Prostate gland (tissue), 2 donors: ENCODE measurements around the gene PAQR5. TPM values are rescaled to one million over a fixed set of nuclear protein-coding genes. Genes with fewer than 3 reads are reported as not detected.

Experiments
- DNase-seq: peaks from one replicate; pipeline ENCODE4 v3.0.0-alpha.2; 2019; ENCODE audit warnings: low spot score
- H3K27ac ChIP-seq, 2 donors: fragments of 200-600 bp; sonication (generic); 2 replicates each; pipeline ENCODE4 v1.5.1; 2017 to 2019
- H3K27me3 ChIP-seq: fragments of 200-600 bp; sonication (generic); replicated peaks from 2 replicates; pipeline ENCODE4 v1.5.1; 2019; ENCODE audit not compliant: insufficient read depth
- H3K36me3 ChIP-seq, 2 donors: fragments of 200-600 bp; sonication (generic); 1 replicate in 1 of 2; 2 replicates in 1 of 2; pipeline versions ENCODE4 v1.5.1 to v1.8.1; 2017 to 2019
- H3K4me1 ChIP-seq: fragments of 200-600 bp; sonication (generic); replicated peaks from 2 replicates; pipeline ENCODE4 v1.5.1; 2019
- H3K4me3 ChIP-seq, 2 donors: fragments of 200-600 bp; sonication (generic); 2 replicates each; pipeline ENCODE4 v1.5.1; 2017 to 2019
- H3K9me3 ChIP-seq: fragments of 200-600 bp; sonication (generic); 2 replicates; pipeline ENCODE4 v1.5.1; 2017
- POLR2A ChIP-seq: fragments of 450-650 bp; IDR thresholded peaks from one replicate; pipeline ENCODE4 v1.6.1; 2016; ENCODE audit warnings: antibody characterized with exemption, mild to moderate bottlenecking
- POLR2AphosphoS5 ChIP-seq: sonication (generic); formaldehyde crosslinking; IDR thresholded peaks from one replicate; pipeline ENCODE4 v1.6.1; 2017; ENCODE audit warnings: antibody characterized with exemption
- WGBS: methylation state at CpG from one replicate; pipeline ENCODE4 v1.1.5; 2018; 5-methylcytosine and 5-hydroxymethylcytosine counted together
- intact Hi-C: fragments of 100-400 bp; cut with DNase I; formaldehyde crosslinking; loops from one replicate; pipeline ENCODE4 v1.14.2; 2022
- total RNA-seq, 2 donors: library from RNA; depleted of rRNA; stranded (reverse); fragments of >200 nt; gene quantifications; one replicate each; pipeline ENCODE4 v1.1.0, GENCODE V29; 2016
- TF ChIP-seq, protein P1 (sequence below), 4 experiments: fragments of 200-600 bp in 2 of 4; fragments of 450-650 bp in 2 of 4; sonication (generic) in 2 of 4; IDR thresholded peaks; 1 replicate in 3 of 4; 2 replicates in 1 of 4; pipeline ENCODE4 v1.5.1; 2016 to 2019; ENCODE audit warnings: antibody characterized with exemption in 4 of 4, mild to moderate bottlenecking in 2 of 4, moderate library complexity in 2 of 4

PAQR5 gene
- total RNA-seq, 2 donors from 2014 or later = 0.17 to 1.2 TPM

DNA sequence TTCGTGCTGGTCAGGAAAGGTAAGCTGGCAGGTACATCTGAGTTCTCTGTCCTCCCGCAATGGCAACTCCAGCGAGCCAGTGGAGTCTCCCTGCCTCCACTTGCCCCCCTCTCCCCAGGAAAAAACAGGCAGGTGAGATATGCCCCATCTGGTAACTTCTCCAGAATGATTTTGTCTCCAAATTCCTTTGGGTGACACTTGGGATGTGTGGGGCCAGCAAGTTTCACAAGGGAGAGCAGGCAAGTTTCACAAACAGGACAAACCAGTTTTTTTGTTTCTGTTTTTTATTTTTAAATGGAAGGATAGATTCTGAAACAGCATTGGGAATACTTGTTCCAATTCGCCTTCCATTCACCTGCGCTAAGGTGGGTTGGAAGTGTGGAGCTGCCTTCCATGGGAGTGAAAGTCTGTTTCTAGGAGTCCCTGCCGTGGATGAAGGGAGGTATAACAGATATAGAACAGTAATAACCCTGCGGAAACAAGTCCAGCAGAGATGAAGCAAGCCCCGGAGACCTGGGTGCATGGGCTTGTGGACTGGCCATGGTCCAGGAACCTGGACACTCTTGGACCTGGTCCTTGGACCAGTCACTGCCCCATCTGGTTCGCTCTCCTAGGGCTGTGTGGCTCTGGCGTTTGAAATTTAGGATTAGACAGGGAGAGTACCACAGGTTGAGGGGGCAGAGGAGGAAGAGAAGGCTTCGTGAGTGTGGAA, 92.5 kb downstream of the PAQR5 start:
- H3K4me3 ChIP-seq = no peak overlapping the region
- intact Hi-C loops = loop anchor here (5.0 kb wide), 1 partner anchor 229 kb away; the partner anchor contains the start of gene GLCE
- H3K9me3 ChIP-seq = no peaks in the 10 kb centered on the region
- H3K27ac ChIP-seq = peak overlapping the region in 1 of 2 donors; percentile 4
- WGBS = 48% methylated on average over 11 of the region's 11 CpGs
- TF ChIP-seq, protein P1, sequence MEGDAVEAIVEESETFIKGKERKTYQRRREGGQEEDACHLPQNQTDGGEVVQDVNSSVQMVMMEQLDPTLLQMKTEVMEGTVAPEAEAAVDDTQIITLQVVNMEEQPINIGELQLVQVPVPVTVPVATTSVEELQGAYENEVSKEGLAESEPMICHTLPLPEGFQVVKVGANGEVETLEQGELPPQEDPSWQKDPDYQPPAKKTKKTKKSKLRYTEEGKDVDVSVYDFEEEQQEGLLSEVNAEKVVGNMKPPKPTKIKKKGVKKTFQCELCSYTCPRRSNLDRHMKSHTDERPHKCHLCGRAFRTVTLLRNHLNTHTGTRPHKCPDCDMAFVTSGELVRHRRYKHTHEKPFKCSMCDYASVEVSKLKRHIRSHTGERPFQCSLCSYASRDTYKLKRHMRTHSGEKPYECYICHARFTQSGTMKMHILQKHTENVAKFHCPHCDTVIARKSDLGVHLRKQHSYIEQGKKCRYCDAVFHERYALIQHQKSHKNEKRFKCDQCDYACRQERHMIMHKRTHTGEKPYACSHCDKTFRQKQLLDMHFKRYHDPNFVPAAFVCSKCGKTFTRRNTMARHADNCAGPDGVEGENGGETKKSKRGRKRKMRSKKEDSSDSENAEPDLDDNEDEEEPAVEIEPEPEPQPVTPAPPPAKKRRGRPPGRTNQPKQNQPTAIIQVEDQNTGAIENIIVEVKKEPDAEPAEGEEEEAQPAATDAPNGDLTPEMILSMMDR (IDR thresholded peaks at IDR 0.05) = no peak
- peak; percentile 50 for TF ChIP-seq POLR2AphosphoS5
- no peaks in the 10 kb centered on the region for H3K27me3 ChIP-seq
- DNase-seq = peak; percentile 27
- no peaks in the 10 kb centered on the region for H3K36me3 ChIP-seq
- H3K4me1 ChIP-seq = peaks cover 4% of the 10 kb centered on the region

DNA sequence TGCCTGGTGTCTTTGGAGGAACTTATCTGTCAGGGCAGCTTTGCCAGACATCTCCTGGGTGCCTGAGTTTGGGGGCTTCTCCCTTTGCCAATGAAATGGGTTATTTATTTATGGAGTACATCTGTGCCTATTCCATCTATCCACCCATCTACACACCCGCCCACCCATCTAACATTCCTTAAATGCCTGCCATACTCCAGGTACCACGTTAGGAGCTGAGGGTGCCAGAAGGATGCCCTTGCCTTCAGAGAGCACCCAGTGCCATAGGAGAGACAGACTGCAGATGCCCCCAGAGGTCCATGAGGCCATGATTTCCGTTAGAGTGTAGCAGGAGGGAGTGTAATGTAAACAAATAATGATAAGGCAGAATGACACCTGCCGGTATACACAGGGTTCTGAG, 93.6 kb downstream of the PAQR5 start:
- H3K4me3 ChIP-seq = no peak overlapping the region
- intact Hi-C loops = loop anchor here (5.0 kb wide), 1 partner anchor 230 kb away; the partner anchor contains the start of gene GLCE
- DNase-seq = no peak
- 75% methylated on average over 4 of the region's 4 CpGs for WGBS
- H3K9me3 ChIP-seq = no peaks in the 10 kb centered on the region
- H3K36me3 ChIP-seq = no peaks in the 10 kb centered on the region
- no peak for TF ChIP-seq POLR2A
- TF ChIP-seq, protein P1 (IDR thresholded peaks at IDR 0.05) = no peak
- no peak for TF ChIP-seq POLR2AphosphoS5
- no peak overlapping the region for H3K27ac ChIP-seq
- peaks cover 4% of the 10 kb centered on the region for H3K4me1 ChIP-seq
- H3K27me3 ChIP-seq = no peaks in the 10 kb centered on the region

DNA sequence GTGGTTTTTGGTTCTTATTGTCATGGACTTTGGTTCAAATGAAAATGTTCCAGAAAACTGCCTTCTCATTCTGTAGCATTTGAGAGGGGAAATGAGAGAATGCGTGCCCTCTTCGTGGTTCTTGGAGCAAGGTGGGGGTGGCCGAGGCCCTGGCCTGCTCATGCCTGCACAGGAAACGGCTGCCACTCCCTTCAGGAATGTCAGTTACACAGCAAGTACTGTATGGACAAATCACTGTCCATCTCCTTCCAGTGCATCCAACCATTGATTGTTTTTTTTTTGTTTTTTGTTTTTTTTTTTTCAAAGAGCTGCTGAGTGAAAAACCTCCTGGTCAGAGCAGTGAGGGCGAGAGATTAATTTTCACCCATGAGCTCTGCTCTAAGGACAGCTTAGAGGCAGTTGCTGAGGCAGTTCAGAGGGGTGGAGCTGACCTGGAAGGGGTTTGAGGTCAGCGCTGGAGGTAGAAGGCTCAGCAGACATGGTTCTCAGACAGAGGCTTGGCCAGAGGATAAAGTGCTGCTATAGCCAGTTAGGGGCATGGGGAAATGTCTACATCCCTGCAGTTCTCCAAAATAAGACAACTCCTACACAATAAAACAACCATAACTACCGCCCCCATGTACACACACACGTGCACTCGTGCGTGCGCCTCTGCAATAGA, 95.2 kb downstream of the PAQR5 start:
- no peaks in the 10 kb centered on the region for H3K9me3 ChIP-seq
- WGBS = 53% methylated on average over 11 of the region's 11 CpGs

DNA sequence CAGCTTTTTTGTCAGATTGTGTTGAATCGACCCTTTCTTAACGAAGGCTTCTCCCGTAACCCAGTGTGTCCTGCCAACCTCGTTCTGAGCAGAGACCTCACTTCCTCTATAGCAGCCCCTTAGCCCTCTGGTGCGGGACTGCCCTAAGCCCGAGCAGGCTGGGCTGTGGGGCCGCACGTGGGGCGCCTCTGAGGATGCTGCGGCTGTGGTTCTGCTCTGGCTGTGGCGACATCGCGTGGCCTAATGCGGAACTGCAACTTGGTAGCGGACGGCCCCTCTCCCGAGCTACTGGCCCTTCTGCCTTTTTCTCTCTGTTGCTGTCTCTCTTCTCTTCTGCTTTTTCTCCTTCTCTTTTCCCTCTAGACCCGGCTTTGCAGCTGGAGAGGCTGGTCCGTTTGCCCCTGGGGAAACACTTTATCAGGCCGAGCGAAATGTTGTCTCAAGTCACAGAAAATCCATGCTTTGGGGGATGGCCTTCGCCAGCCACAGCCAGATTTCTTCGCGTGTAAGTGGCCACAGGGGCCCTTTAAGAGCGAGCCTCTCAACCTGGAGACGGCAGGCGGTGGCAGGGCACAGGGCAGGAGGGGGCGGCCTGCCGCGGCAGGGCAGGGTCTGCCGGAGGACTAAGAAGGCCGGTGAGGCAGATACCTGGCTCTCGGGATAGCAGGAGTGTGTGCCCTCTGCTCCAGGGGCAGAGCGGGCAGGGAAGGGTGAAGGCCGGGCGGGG, 96.0 kb downstream of the PAQR5 start:
- Histone ChIP-seq H3K36me3 (no peaks in the 10 kb centered on the region), H3K27ac (no peak overlapping the region), H3K27me3 (no peaks in the 10 kb centered on the region), H3K9me3 (no peaks in the 10 kb centered on the region), H3K4me1 (peaks cover 4% of the 10 kb centered on the region), H3K4me3 (no peak overlapping the region)
- intact Hi-C loops = loop anchor here (2.0 to 5.0 kb wide), 2 partner anchors 232 to 336 kb away; partner anchors contain the start of gene GLCE
- TF ChIP-seq POLR2AphosphoS5 = no peak
- TF ChIP-seq, protein P1 (IDR thresholded peaks at IDR 0.05) = peak; percentile 78 to 96 (median 90)
- DNase-seq = peak; percentile 70
- WGBS = 28% methylated on average over 36 of the region's 36 CpGs

More for the DNA sequence above, 95.2 kb downstream of the PAQR5 start:
- peaks cover 4% of the 10 kb centered on the region for H3K4me1 ChIP-seq
- H3K27me3 ChIP-seq = no peaks in the 10 kb centered on the region
- no peaks in the 10 kb centered on the region for H3K36me3 ChIP-seq
- no peak overlapping the region for H3K4me3 ChIP-seq
- intact Hi-C loops = loop anchor here (2.0 to 5.0 kb wide), 2 partner anchors 232 to 335 kb away; partner anchors contain the start of gene GLCE
- H3K27ac ChIP-seq = no peak overlapping the region
- TF ChIP-seq, protein P1 (IDR thresholded peaks at IDR 0.05) = no peak
- no peak for TF ChIP-seq POLR2AphosphoS5
- no peak for TF ChIP-seq POLR2A
- no peak for DNase-seq
